Osteocyte (in vitro differentiated cells): Measurements from ENCODE around the gene PICK1. TPM values are rescaled to one million over a fixed set of nuclear protein-coding genes. Genes with fewer than 3 reads are reported as not detected.
"Not testable (repeated sequence)": the region's sequence is repeated elsewhere in the genome, so short reads cannot be mapped to it uniquely, and the experiment has no call there.

Source experiments
- DNase-seq: peaks from one replicate; pipeline ENCODE4 v3.0.0; 2021; ENCODE audit warnings: mixed read lengths; ENCODE audit not compliant: unreplicated experiment; ENCODE audit errors: extremely low spot score
- H3K27ac Mint-ChIP-seq: one replicate; pipeline ENCODE4 v1.8.0; 2021; ENCODE audit warnings: mild to moderate bottlenecking, mixed read lengths; ENCODE audit not compliant: unreplicated experiment
- H3K27me3 Mint-ChIP-seq: one replicate; pipeline ENCODE4 v1.8.0; 2021; ENCODE audit warnings: mixed read lengths; ENCODE audit not compliant: unreplicated experiment
- H3K36me3 Mint-ChIP-seq: one replicate; pipeline ENCODE4 v1.8.0; 2021; ENCODE audit warnings: mixed read lengths; ENCODE audit not compliant: unreplicated experiment
- H3K4me1 Mint-ChIP-seq: one replicate; pipeline ENCODE4 v1.8.0; 2021; ENCODE audit warnings: mixed read lengths; ENCODE audit not compliant: unreplicated experiment
- H3K4me3 Mint-ChIP-seq: one replicate; pipeline ENCODE4 v1.8.0; 2021; ENCODE audit warnings: mild to moderate bottlenecking, moderate library complexity, mixed read lengths; ENCODE audit not compliant: unreplicated experiment
- H3K9me3 Mint-ChIP-seq: one replicate; pipeline ENCODE4 v1.8.0; 2021; ENCODE audit warnings: mixed read lengths; ENCODE audit not compliant: unreplicated experiment
- CTCF ChIP-seq: fragments of 200-600 bp; sonication (generic); IDR thresholded peaks from 2 replicates; pipeline ENCODE4 v1.5.0; 2021; ENCODE audit warnings: antibody characterized with exemption, mild to moderate bottlenecking, moderate library complexity
- total RNA-seq: library from RNA; stranded (reverse); gene quantifications from 2 replicates; pipeline ENCODE4 v1.2.1, GENCODE V29; 2021

The PICK1 gene
- total RNA-seq, 1 donor from 2014 or later = 27.9 TPM

GRCh38 chr22:38035530-38035885 is 21.7 kb upstream of the PICK1 start:
- H3K4me3 Mint-ChIP-seq = no peak overlapping the region
- H3K9me3 Mint-ChIP-seq = no peaks in the 10 kb centered on the region

GRCh38 chr22:38036392-38037062 is 20.7 kb upstream of the PICK1 start:
- H3K36me3 Mint-ChIP-seq = no peaks in the 10 kb centered on the region
- H3K27ac Mint-ChIP-seq = peak overlapping the region; percentile 32
- peaks cover 25% of the 10 kb centered on the region for H3K4me1 Mint-ChIP-seq
- no peak for DNase-seq
- H3K27me3 Mint-ChIP-seq = no peaks in the 10 kb centered on the region
- H3K9me3 Mint-ChIP-seq = no peaks in the 10 kb centered on the region
- H3K4me3 Mint-ChIP-seq = no peak overlapping the region
- TF ChIP-seq CTCF = no peak

More at GRCh38 chr22:38035530-38035885, 21.7 kb upstream of the PICK1 start:
- Mint-ChIP-seq H3K36me3 (no peaks in the 10 kb centered on the region), H3K4me1 (peaks cover 25% of the 10 kb centered on the region), H3K27me3 (no peaks in the 10 kb centered on the region), H3K27ac (no peak overlapping the region)
- TF ChIP-seq CTCF = no peak
- no peak for DNase-seq

GRCh38 chr22:38037367-38038150 is 19.6 kb upstream of the PICK1 start:
- H3K36me3 Mint-ChIP-seq, H3K27ac Mint-ChIP-seq, H3K27me3 Mint-ChIP-seq, H3K4me3 Mint-ChIP-seq, DNase-seq, H3K9me3 Mint-ChIP-seq: not testable (repeated sequence)
- H3K4me1 Mint-ChIP-seq = peaks cover 25% of the 10 kb centered on the region

- Mint-ChIP-seq H3K36me3 (no peaks in the 10 kb centered on the region), H3K4me1 (peaks cover 22% of the 10 kb centered on the region), H3K27me3 (no peaks in the 10 kb centered on the region), H3K9me3 (no peaks in the 10 kb centered on the region), H3K4me3 (no peak overlapping the region), H3K27ac (no peak overlapping the region)
- no peak for DNase-seq
- no peak for TF ChIP-seq CTCF
These were observed 18.8 kb upstream of the PICK1 start for GRCh38 chr22:38038426-38038825.

GRCh38 chr22:38038890-38039812 is 18.1 kb upstream of the PICK1 start:
- TF ChIP-seq CTCF = no peak
- Mint-ChIP-seq H3K27me3 (no peaks in the 10 kb centered on the region), H3K4me1 (peaks cover 17% of the 10 kb centered on the region), H3K4me3 (no peak overlapping the region), H3K36me3 (no peaks in the 10 kb centered on the region), H3K27ac (no peak overlapping the region), H3K9me3 (no peaks in the 10 kb centered on the region)
- DNase-seq = no peak
